Measurements from ENCODE around the gene GOLGA6L7.

GOLGA6L7 gene

DNA sequence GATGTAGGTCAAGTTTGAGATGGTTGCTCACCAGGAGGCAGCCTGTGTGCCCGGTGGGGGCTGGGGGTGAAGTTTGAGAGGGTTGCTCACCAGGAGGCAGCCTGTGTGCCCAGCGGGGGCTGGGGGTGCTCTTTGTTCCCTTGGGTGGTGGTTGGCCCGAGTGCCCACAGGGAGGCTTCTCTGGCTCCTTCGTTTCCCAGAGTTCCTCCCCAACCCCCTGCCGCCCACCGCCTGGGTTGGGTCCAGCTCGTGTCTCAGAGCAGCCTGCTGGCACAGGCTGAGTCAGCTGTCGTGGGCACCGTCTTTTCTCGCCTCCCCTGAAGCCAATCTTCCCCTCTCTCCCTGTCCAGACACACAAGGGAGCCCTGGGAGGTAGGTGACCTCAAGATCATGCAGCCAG is 40.5 kb upstream of the GOLGA6L7 start:
- no peak overlapping the region for H3K23ac ChIP-seq (ENCODE audit: low read length)
- H4K12ac ChIP-seq (ENCODE audit: low read depth, low read length), result no peak overlapping the region
- no CpG with 5 or more reads among the region's 10 CpGs for WGBS (ENCODE audit: extremely low coverage, insufficient coverage, insufficient read length)
- DNase-seq, result no peak
- no peaks in the 10 kb centered on the region for H3K36me3 ChIP-seq (ENCODE audit: control insufficient read depth in 1 of 2, insufficient read depth in 2 of 2, low read length in 2 of 2)
- no peak overlapping the region for H2AK5ac ChIP-seq (ENCODE audit: low read length)
- no peak overlapping the region for H4K8ac ChIP-seq (ENCODE audit: low read depth, low read length)
- H3K27ac ChIP-seq (ENCODE audit: low read depth, low read length), result no peak overlapping the region
- H2BK12ac ChIP-seq (ENCODE audit: low read length), result no peak overlapping the region
- H3K18ac ChIP-seq (ENCODE audit: low read length), result no peak overlapping the region
- H3K79me2 ChIP-seq (ENCODE audit: control insufficient read depth, insufficient read depth, low read length, poor library complexity), result no peaks in the 10 kb centered on the region
- H3K4me1 ChIP-seq (ENCODE audit: control insufficient read depth in 1 of 2, insufficient read depth in 2 of 2, low read length in 2 of 2), result peaks cover 4 to 6% of the 10 kb centered on the region in 2 experiments
- peaks cover 31% of the 10 kb centered on the region for H3K27me3 ChIP-seq (ENCODE audit: insufficient read depth, low read length)
- no peak overlapping the region for H3K4ac ChIP-seq (ENCODE audit: low read depth, low read length)
- no peak overlapping the region for H2BK120ac ChIP-seq (ENCODE audit: insufficient read depth, low read length, poor library complexity)
- H3K9ac ChIP-seq (ENCODE audit: low read length), result no peak overlapping the region
- H3K9me3 ChIP-seq (ENCODE audit: insufficient read depth, low read depth, low read length), result no peaks in the 10 kb centered on the region
- no peak overlapping the region for H2BK5ac ChIP-seq (ENCODE audit: low read depth, low read length, poor library complexity)
- no peak overlapping the region for H2AFZ ChIP-seq (ENCODE audit: insufficient read depth, low read length, poor library complexity)
- H4K91ac ChIP-seq (ENCODE audit: low read depth, low read length), result no peak overlapping the region
- H3K4me2 ChIP-seq (ENCODE audit: low read length), result no peak overlapping the region
- no peak overlapping the region for H3K4me3 ChIP-seq (ENCODE audit: low read depth, low read length)
- H3K79me1 ChIP-seq (ENCODE audit: low read length), result no peaks in the 10 kb centered on the region
- H3K14ac ChIP-seq (ENCODE audit: low read length), result no peak overlapping the region

DNA sequence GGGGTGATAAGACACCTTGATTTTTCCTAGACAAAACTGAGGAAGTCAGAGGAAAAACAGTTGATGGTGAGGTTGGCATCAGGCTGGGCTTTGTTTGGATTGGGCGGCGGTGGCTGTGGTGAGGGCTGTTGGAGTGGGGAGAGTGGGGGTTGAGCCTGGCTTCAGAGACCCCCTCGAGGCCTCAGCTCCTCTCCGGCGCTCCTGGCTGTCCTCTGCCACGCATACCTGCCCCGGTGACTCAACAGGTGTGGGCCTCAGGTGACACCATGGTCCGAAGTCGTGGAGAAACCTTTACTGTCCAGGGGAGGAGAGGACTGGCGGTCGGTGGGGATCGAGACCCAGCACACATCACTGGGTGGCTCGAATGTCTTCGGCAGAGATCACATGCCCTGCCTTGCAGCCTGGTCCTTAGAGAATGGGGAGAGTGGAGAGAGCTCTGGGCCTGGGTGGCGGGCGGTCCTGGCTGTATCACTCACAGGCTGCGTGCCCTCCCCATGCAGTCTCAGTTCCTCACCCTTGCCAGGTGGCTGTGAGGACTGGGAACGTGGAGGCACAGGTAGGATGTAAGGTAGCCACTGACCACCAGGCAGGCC is 40.0 kb upstream of the GOLGA6L7 start:
- no peaks in the 10 kb centered on the region for H3K79me2 ChIP-seq (ENCODE audit: control insufficient read depth, insufficient read depth, low read length, poor library complexity)
- no peak overlapping the region for H2AK5ac ChIP-seq (ENCODE audit: low read length)
- H3K9ac ChIP-seq (ENCODE audit: low read length), result no peak overlapping the region
- peaks cover 31% of the 10 kb centered on the region for H3K27me3 ChIP-seq (ENCODE audit: insufficient read depth, low read length)
- no CpG with 5 or more reads among the region's 18 CpGs for WGBS (ENCODE audit: extremely low coverage, insufficient coverage, insufficient read length)
- no peak overlapping the region for H4K12ac ChIP-seq (ENCODE audit: low read depth, low read length)
- no peak overlapping the region for H4K8ac ChIP-seq (ENCODE audit: low read depth, low read length)
- no peaks in the 10 kb centered on the region for H3K9me3 ChIP-seq (ENCODE audit: insufficient read depth, low read depth, low read length)
- H2BK5ac ChIP-seq (ENCODE audit: low read depth, low read length, poor library complexity), result no peak overlapping the region
- no peaks in the 10 kb centered on the region for H3K36me3 ChIP-seq (ENCODE audit: control insufficient read depth in 1 of 2, insufficient read depth in 2 of 2, low read length in 2 of 2)
- H3K14ac ChIP-seq (ENCODE audit: low read length), result no peak overlapping the region
- no peak overlapping the region for H3K23ac ChIP-seq (ENCODE audit: low read length)
- no peak overlapping the region for H3K4ac ChIP-seq (ENCODE audit: low read depth, low read length)
- no peak overlapping the region for H4K91ac ChIP-seq (ENCODE audit: low read depth, low read length)
- no peak for DNase-seq
- no peak overlapping the region for H2BK120ac ChIP-seq (ENCODE audit: insufficient read depth, low read length, poor library complexity)
- no peak overlapping the region for H3K18ac ChIP-seq (ENCODE audit: low read length)
- H3K4me3 ChIP-seq (ENCODE audit: low read depth, low read length), result no peak overlapping the region
- H3K4me2 ChIP-seq (ENCODE audit: low read length), result no peak overlapping the region
- H3K79me1 ChIP-seq (ENCODE audit: low read length), result no peaks in the 10 kb centered on the region
- H3K4me1 ChIP-seq (ENCODE audit: control insufficient read depth in 1 of 2, insufficient read depth in 2 of 2, low read length in 2 of 2), result peaks cover 4 to 6% of the 10 kb centered on the region in 2 experiments
- no peak overlapping the region for H2AFZ ChIP-seq (ENCODE audit: insufficient read depth, low read length, poor library complexity)
- H2BK12ac ChIP-seq (ENCODE audit: low read length), result no peak overlapping the region
- H3K27ac ChIP-seq (ENCODE audit: low read depth, low read length), result no peak overlapping the region

DNA sequence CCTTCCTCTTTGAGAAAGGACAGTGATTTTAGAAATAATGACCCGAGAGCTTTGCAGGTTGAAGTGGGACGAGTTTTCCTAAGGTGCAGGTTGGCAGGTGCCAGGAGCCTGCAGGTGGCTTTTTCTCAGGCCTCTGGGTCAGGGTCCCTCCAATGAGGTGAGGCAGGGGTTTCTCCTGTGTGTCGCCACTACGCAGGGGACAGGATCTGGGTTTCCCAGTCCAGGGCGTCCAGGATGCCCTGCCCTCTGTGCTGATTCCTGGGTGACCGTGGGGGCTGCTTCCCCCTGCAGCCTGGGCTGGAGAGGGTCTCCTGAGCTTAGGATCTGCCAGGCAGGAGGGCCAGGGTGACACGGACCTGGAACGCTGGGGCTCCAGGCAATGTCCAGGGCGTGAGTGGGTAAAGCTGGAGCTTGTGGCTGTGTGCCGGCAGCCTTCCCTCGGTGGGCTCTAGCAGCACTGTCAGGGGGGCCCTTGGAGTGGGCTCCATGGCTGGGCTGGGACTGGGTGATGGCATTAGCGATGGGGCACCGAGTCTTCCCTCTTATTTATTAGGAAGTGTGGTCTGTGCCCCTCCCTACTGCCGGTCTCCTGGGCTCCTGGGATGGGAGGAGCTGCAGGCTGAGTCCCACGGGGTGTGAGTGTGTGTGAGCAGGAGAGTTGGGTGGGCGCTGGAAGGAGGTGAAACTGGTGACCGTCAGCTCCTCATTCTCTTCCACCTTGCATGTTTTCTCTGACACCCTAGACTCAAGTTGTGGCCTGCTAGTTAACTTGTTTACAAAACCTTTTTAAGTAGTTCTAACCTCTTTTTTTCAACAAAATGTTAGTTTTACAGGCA is 39.1 kb upstream of the GOLGA6L7 start:
- H3K9me3 ChIP-seq (ENCODE audit: insufficient read depth, low read depth, low read length), result no peaks in the 10 kb centered on the region
- H4K8ac ChIP-seq (ENCODE audit: low read depth, low read length), result no peak overlapping the region
- DNase-seq, result no peak
- no peak overlapping the region for H2AK5ac ChIP-seq (ENCODE audit: low read length)
- H3K18ac ChIP-seq (ENCODE audit: low read length), result no peak overlapping the region
- no peak overlapping the region for H3K14ac ChIP-seq (ENCODE audit: low read length)
- H3K4me1 ChIP-seq (ENCODE audit: control insufficient read depth in 1 of 2, insufficient read depth in 2 of 2, low read length in 2 of 2), result peaks cover 4 to 6% of the 10 kb centered on the region in 2 experiments
- H3K27me3 ChIP-seq (ENCODE audit: insufficient read depth, low read length), result peaks cover 31% of the 10 kb centered on the region
- H2BK5ac ChIP-seq (ENCODE audit: low read depth, low read length, poor library complexity), result no peak overlapping the region
- no peak overlapping the region for H4K91ac ChIP-seq (ENCODE audit: low read depth, low read length)
- H3K9ac ChIP-seq (ENCODE audit: low read length), result no peak overlapping the region
- H3K79me1 ChIP-seq (ENCODE audit: low read length), result no peaks in the 10 kb centered on the region
- H3K4me2 ChIP-seq (ENCODE audit: low read length), result no peak overlapping the region
- no peaks in the 10 kb centered on the region for H3K36me3 ChIP-seq (ENCODE audit: control insufficient read depth in 1 of 2, insufficient read depth in 2 of 2, low read length in 2 of 2)
- no CpG with 5 or more reads among the region's 17 CpGs for WGBS (ENCODE audit: extremely low coverage, insufficient coverage, insufficient read length)
- no peak overlapping the region for H3K27ac ChIP-seq (ENCODE audit: low read depth, low read length)
- no peak overlapping the region for H4K12ac ChIP-seq (ENCODE audit: low read depth, low read length)
- H3K23ac ChIP-seq (ENCODE audit: low read length), result no peak overlapping the region
- H2BK12ac ChIP-seq (ENCODE audit: low read length), result no peak overlapping the region
- H2BK120ac ChIP-seq (ENCODE audit: insufficient read depth, low read length, poor library complexity), result no peak overlapping the region
- H3K79me2 ChIP-seq (ENCODE audit: control insufficient read depth, insufficient read depth, low read length, poor library complexity), result no peaks in the 10 kb centered on the region
- no peak overlapping the region for H3K4me3 ChIP-seq (ENCODE audit: low read depth, low read length)
- no peak overlapping the region for H2AFZ ChIP-seq (ENCODE audit: insufficient read depth, low read length, poor library complexity)
- no peak overlapping the region for H3K4ac ChIP-seq (ENCODE audit: low read depth, low read length)

DNA sequence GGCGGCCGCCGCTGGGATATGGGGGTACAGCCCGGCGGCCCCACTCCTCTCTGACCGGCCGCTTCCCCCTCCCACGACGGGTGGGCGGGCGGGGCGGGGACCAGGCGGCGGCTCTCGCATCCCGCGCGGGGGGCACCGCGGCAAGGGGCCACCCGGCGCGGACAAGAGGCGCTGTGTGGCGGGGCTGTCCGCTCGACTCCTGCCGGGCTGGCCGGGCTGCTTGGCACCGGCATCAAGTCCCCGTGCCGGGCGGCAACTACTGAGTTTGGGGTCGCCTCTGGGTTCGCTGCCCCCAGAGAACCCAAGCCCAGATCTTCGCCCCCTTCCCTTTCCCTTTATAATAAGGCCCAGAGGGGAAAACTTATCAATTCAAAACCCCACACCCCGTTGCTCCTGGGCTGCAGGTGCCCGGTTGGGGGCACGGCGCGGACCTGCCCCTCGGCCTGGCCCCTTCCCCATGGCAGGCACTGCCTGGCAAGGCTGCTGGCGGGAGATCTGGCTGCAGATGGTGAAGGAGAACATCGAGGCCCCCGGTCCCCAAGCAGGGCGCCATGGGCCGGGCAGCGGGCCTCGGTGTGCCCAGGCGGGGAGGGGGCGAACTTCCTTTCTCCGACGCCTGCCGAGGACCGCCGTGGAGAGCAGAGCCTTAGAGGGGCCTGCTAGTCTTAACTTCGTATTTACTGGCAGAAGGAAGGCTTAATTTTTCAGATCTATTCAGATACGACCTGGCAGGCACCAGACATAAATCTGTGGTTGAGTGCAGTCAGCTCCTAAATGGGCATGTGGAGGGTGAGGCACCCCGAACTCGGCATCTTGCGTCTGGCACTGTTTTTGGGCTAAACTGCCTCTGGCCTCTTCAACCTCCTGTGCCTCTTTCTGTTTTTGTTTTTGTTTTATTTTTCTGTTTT is 38.2 kb upstream of the GOLGA6L7 start:
- no peak overlapping the region for H3K14ac ChIP-seq (ENCODE audit: low read length)
- no peak overlapping the region for H4K8ac ChIP-seq (ENCODE audit: low read depth, low read length)
- no peaks in the 10 kb centered on the region for H3K36me3 ChIP-seq (ENCODE audit: control insufficient read depth in 1 of 2, insufficient read depth in 2 of 2, low read length in 2 of 2)
- H3K4me1 ChIP-seq (ENCODE audit: control insufficient read depth in 1 of 2, insufficient read depth in 2 of 2, low read length in 2 of 2), result peaks cover 4 to 6% of the 10 kb centered on the region in 2 experiments
- H3K18ac ChIP-seq (ENCODE audit: low read length), result no peak overlapping the region
- H3K23ac ChIP-seq (ENCODE audit: low read length), result no peak overlapping the region
- no peak overlapping the region for H2BK12ac ChIP-seq (ENCODE audit: low read length)
- H3K4me3 ChIP-seq (ENCODE audit: low read depth, low read length), result peak overlapping the region; percentile 75
- no peak overlapping the region for H2BK120ac ChIP-seq (ENCODE audit: insufficient read depth, low read length, poor library complexity)
- H4K91ac ChIP-seq (ENCODE audit: low read depth, low read length), result no peak overlapping the region
- H2AFZ ChIP-seq (ENCODE audit: insufficient read depth, low read length, poor library complexity), result peak overlapping the region; percentile 85
- no peak for DNase-seq
- H3K79me2 ChIP-seq (ENCODE audit: control insufficient read depth, insufficient read depth, low read length, poor library complexity), result no peaks in the 10 kb centered on the region
- no peaks in the 10 kb centered on the region for H3K9me3 ChIP-seq (ENCODE audit: insufficient read depth, low read depth, low read length)
- no peak overlapping the region for H2BK5ac ChIP-seq (ENCODE audit: low read depth, low read length, poor library complexity)
- no peak overlapping the region for H3K27ac ChIP-seq (ENCODE audit: low read depth, low read length)
- H3K79me1 ChIP-seq (ENCODE audit: low read length), result no peaks in the 10 kb centered on the region
- peaks cover 31% of the 10 kb centered on the region for H3K27me3 ChIP-seq (ENCODE audit: insufficient read depth, low read length)
- WGBS (ENCODE audit: extremely low coverage, insufficient coverage, insufficient read length), result no CpG with 5 or more reads among the region's 61 CpGs
- peak overlapping the region; percentile 88 for H3K4me2 ChIP-seq (ENCODE audit: low read length)
- H3K9ac ChIP-seq (ENCODE audit: low read length), result no peak overlapping the region
- H3K4ac ChIP-seq (ENCODE audit: low read depth, low read length), result no peak overlapping the region
- no peak overlapping the region for H4K12ac ChIP-seq (ENCODE audit: low read depth, low read length)
- H2AK5ac ChIP-seq (ENCODE audit: low read length), result no peak overlapping the region
